B cell (primary cell): ENCODE data around the gene CEP164. TPM values are rescaled to one million over a fixed set of nuclear protein-coding genes. Genes with fewer than 3 reads are reported as not detected.

ENCODE experiments used
- ATAC-seq: fragments of 200-7000 bp; cut with Tn5 transposase; one replicate; pipeline ENCODE4 v1.10.0; 2021; ENCODE audit warnings: low read depth, mild to moderate bottlenecking, moderate number of reproducible peaks, moderate library complexity
- CTCF ChIA-PET: fragments of 350-600 bp; sonication (Branson Sonifier 250); formaldehyde crosslinking; loops from one replicate; lab custom pipeline; 2021; ENCODE audit warnings: antibody characterized with exemption, inconsistent platforms; lab: Charles Lee
- POLR2A ChIA-PET: fragments of 350-600 bp; sonication (Branson Sonifier 250); formaldehyde crosslinking; loops from one replicate; lab custom pipeline; 2021; ENCODE audit warnings: antibody characterized with exemption; lab: Charles Lee
- DNase-seq: peaks from one replicate; pipeline ENCODE4 v3.0.0; 2013
- H2AFZ ChIP-seq: 2 replicates; pipeline ENCODE4 v1.6.1; 2012; ENCODE audit warnings: mild to moderate bottlenecking, low read depth, low read length; ENCODE audit not compliant: insufficient read depth, poor library complexity, severe bottlenecking
- H3K27ac ChIP-seq, 2 donors: 1 replicate in 1 of 2; 2 replicates in 1 of 2; pipeline ENCODE4 v1.5.1; 2012 to 2013; ENCODE audit warnings: low read length in 2 of 2, mild to moderate bottlenecking in 2 of 2, moderate library complexity in 1 of 2
- H3K27me3 ChIP-seq, 4 experiments: fragments of 200-600 bp in 1 of 4; sonication (generic) in 1 of 4; replicated peaks in 1 of 4; 1 replicate in 2 of 4; 2 replicates in 2 of 4; pipeline versions ENCODE4 v1.6.1 to v1.7.0; 2013 to 2016; ENCODE audit warnings: low read length in 3 of 4, mild to moderate bottlenecking in 2 of 4, mixed read lengths in 1 of 4, moderate library complexity in 1 of 4; ENCODE audit not compliant: insufficient read depth in 4 of 4, control insufficient read depth in 3 of 4; ENCODE audit errors: control extremely low read depth in 1 of 4
- H3K36me3 ChIP-seq, 2 experiments: replicated peaks in 1 of 2; 1 replicate in 1 of 2; 2 replicates in 1 of 2; pipeline versions ENCODE4 v1.6.1 to v1.7.1; 2013; ENCODE audit warnings: low read length in 1 of 2; ENCODE audit not compliant: insufficient read depth in 2 of 2, control insufficient read depth in 1 of 2; ENCODE audit errors: control extremely low read depth in 1 of 2, extremely low read depth in 1 of 2
- H3K4me1 ChIP-seq, 2 donors: fragments of 200-600 bp in 1 of 2; sonication (generic) in 1 of 2; 1 replicate in 1 of 2; 2 replicates in 1 of 2; pipeline versions ENCODE4 v1.5.1 to v1.6.1; 2013 to 2017; ENCODE audit warnings: low read length in 2 of 2; ENCODE audit not compliant: control insufficient read depth in 2 of 2, insufficient read depth in 2 of 2
- H3K4me2 ChIP-seq: replicated peaks from 2 replicates; pipeline ENCODE3; 2012; ENCODE audit warnings: mild to moderate bottlenecking, low read depth, low read length; ENCODE audit not compliant: poor library complexity, severe bottlenecking
- H3K4me3 ChIP-seq, 5 experiments: fragments of 200-600 bp in 1 of 5; sonication (generic) in 1 of 5; 1 replicate in 3 of 5; 2 replicates in 2 of 5; pipeline versions ENCODE4 v1.5.1 to v1.7.0; 2011 to 2016; ENCODE audit warnings: low read length in 4 of 5, mild to moderate bottlenecking in 4 of 5, low read depth in 2 of 5, control low read depth in 1 of 5, moderate library complexity in 1 of 5; ENCODE audit not compliant: insufficient read depth in 1 of 5; ENCODE audit errors: control extremely low read depth in 1 of 5, extremely low read depth in 1 of 5
- H3K79me2 ChIP-seq: fragments of 200-600 bp; sonication (generic); one replicate; pipeline ENCODE4 v1.6.0; 2016; ENCODE audit warnings: low read length; ENCODE audit not compliant: control insufficient read depth, insufficient read depth
- H3K9ac ChIP-seq: fragments of 200-600 bp; sonication (generic); 2 replicates; pipeline ENCODE4 v1.6.1; 2017; ENCODE audit warnings: mild to moderate bottlenecking, low read length, moderate library complexity
- H3K9me3 ChIP-seq, 3 donors: one replicate each; pipeline versions ENCODE4 v1.6.1 to v1.7.1; 2013; ENCODE audit warnings: low read length in 2 of 3; ENCODE audit not compliant: control insufficient read depth in 2 of 3, insufficient read depth in 1 of 3; ENCODE audit errors: control extremely low read depth in 1 of 3
- H4K20me1 ChIP-seq: 2 replicates; pipeline ENCODE4 v1.6.0; 2012; ENCODE audit warnings: mild to moderate bottlenecking, low read length; ENCODE audit not compliant: insufficient read depth, control insufficient read depth, poor library complexity, severe bottlenecking
- H3K27ac Mint-ChIP-seq: one replicate; pipeline ENCODE4 v1.8.0; 2021; ENCODE audit warnings: mixed read lengths
- H3K27me3 Mint-ChIP-seq: one replicate; pipeline ENCODE4 v1.8.0; 2021; ENCODE audit warnings: mixed read lengths
- H3K4me1 Mint-ChIP-seq: one replicate; pipeline ENCODE4 v1.8.0; 2021; ENCODE audit warnings: mixed read lengths
- H3K4me3 Mint-ChIP-seq: one replicate; pipeline ENCODE4 v1.8.0; 2021; ENCODE audit warnings: mixed read lengths
- H3K9me3 Mint-ChIP-seq: one replicate; pipeline ENCODE4 v1.8.0; 2022; ENCODE audit warnings: mixed read lengths; ENCODE audit not compliant: insufficient read depth
- CTCF ChIP-seq: fragments of 200-600 bp; IDR thresholded peaks from one replicate; pipeline ENCODE4 v1.8.0; 2022; ENCODE audit warnings: antibody characterized with exemption, mild to moderate bottlenecking
- EZH2 ChIP-seq: IDR thresholded peaks from 2 replicates; pipeline ENCODE4 v1.6.1; 2012; ENCODE audit warnings: borderline replicate concordance, low read depth, mild to moderate bottlenecking, moderate library complexity, low read length; ENCODE audit not compliant: insufficient read depth, poor library complexity, severe bottlenecking
- WGBS: methylation state at CpG from one replicate; pipeline ENCODE4 v1.1.5; 2013; ENCODE audit warnings: missing lambda C conversion rate; ENCODE audit not compliant: insufficient coverage; 5-methylcytosine and 5-hydroxymethylcytosine counted together
- intact Hi-C: fragments of 100-400 bp; cut with micrococcal nuclease; formaldehyde crosslinking; loops from one replicate; pipeline ENCODE4 v1.10.0; 2022
- polyA plus RNA-seq: library from polyadenylated mRNA; depleted of rRNA; stranded (reverse); fragments of >200 nt; gene quantifications from 2 replicates; pipeline ENCODE4 v1.2.3, GENCODE V29; 2012
- total RNA-seq, 2 donors: library from RNA; stranded (reverse); fragments of 120-200 nt in 1 of 2; gene quantifications; 1 replicate in 1 of 2; 2 replicates in 1 of 2; pipeline versions ENCODE4 v1.2.3 to v1.2.4, GENCODE V29; 2013 to 2022

The CEP164 gene
- total and polyA plus RNA-seq, 2 donors (not counting 1 experiment from before 2014, with no cell fraction given): 31.5 to 54.8 TPM

GRCh38 chr11:117314840-117315239, 12.8 kb upstream of the CEP164 start:
- peak overlapping the region; percentile 66 for H2AFZ ChIP-seq
- peak overlapping the region; percentile 91 for H3K4me2 ChIP-seq
- Mint-ChIP-seq H3K27me3 (peaks cover 47% of the 10 kb centered on the region), H3K9me3 (no peaks in the 10 kb centered on the region), H3K4me3 (peak overlapping the region; percentile 75), H3K27ac (no peak overlapping the region), H3K4me1 (peaks cover 12% of the 10 kb centered on the region)
- no peak overlapping the region for H3K4me3 ChIP-seq
- DNase-seq: peak; percentile 31
- intact Hi-C loops: no loop called here
- no peaks in the 10 kb centered on the region for H3K79me2 ChIP-seq
- H3K4me1 ChIP-seq: peaks cover 16 to 19% of the 10 kb centered on the region in 2 donors
- WGBS: 10% methylated on average over 10 of the region's 10 CpGs
- peaks cover 0 to 32% (median 20%) of the 10 kb centered on the region in 4 experiments for H3K27me3 ChIP-seq
- no peak for ATAC-seq
- peak overlapping the region; percentile 51 for H3K9ac ChIP-seq
- no peak overlapping the region for H3K27ac ChIP-seq
- ChIA-PET CTCF (interaction anchor here (1.6 kb wide), 1 partner anchor 13 kb away, joined by 5 read pairs; the partner anchor contains the start of gene CEP164), POLR2A (no interaction called here)
- TF ChIP-seq EZH2 (no peak), CTCF (no peak)
- H3K9me3 ChIP-seq: peaks cover 0 to 7% (median 0%) of the 10 kb centered on the region in 3 donors
- no peaks in the 10 kb centered on the region for H4K20me1 ChIP-seq
- H3K36me3 ChIP-seq: no peaks in the 10 kb centered on the region

- ATAC-seq (peak; percentile 62), DNase-seq (peak; percentile 39)
- H3K9me3 Mint-ChIP-seq: no peaks in the 10 kb centered on the region
- H3K4me3 Mint-ChIP-seq: peak overlapping the region; percentile 83
- Histone ChIP-seq H3K36me3 (no peaks in the 10 kb centered on the region), H3K9me3 (peaks cover 0 to 7% (median 0%) of the 10 kb centered on the region in 3 donors), H3K79me2 (no peaks in the 10 kb centered on the region), H3K27ac (no peak overlapping the region), H3K4me3 (peak overlapping the region in 4 of 5 experiments; percentile 35 to 54 (median 52)), H3K4me1 (peaks cover 16 to 19% of the 10 kb centered on the region in 2 donors), H3K4me2 (peak overlapping the region; percentile 91), H4K20me1 (no peaks in the 10 kb centered on the region), H2AFZ (peak overlapping the region; percentile 66), H3K9ac (peak overlapping the region; percentile 51), H3K27me3 (peaks cover 0 to 32% (median 20%) of the 10 kb centered on the region in 4 experiments)
- CTCF ChIA-PET: interaction anchor here (1.6 kb wide), 1 partner anchor 13 kb away, joined by 5 read pairs; the partner anchor contains the start of gene CEP164
- 2% methylated on average over 61 of the region's 62 CpGs for WGBS
- intact Hi-C loops: no loop called here
- no peak overlapping the region for H3K27ac Mint-ChIP-seq
- POLR2A ChIA-PET: no interaction called here
- TF ChIP-seq EZH2 (no peak), CTCF (no peak)
- peaks cover 47% of the 10 kb centered on the region for H3K27me3 Mint-ChIP-seq
- peaks cover 12% of the 10 kb centered on the region for H3K4me1 Mint-ChIP-seq
Measured at GRCh38 chr11:117315285-117316196, 12.1 kb upstream of the CEP164 start.
